CD4-positive, alpha-beta T cell (primary cell): ENCODE data around the gene CFAP54. TPM values are rescaled to one million over a fixed set of nuclear protein-coding genes. Genes with fewer than 3 reads are reported as not detected.

Experiments used
- ATAC-seq: fragments of 200-7000 bp; cut with Tn5 transposase; one replicate; pipeline ENCODE4 v1.10.0; 2022; ENCODE audit warnings: mild to moderate bottlenecking; ENCODE audit not compliant: poor library complexity
- CTCF ChIA-PET: fragments of 350-600 bp; sonication (Branson Sonifier 250); formaldehyde crosslinking; loops from one replicate; lab custom pipeline; 2021; ENCODE audit warnings: antibody characterized with exemption, inconsistent platforms; lab: Charles Lee
- POLR2A ChIA-PET: fragments of 350-600 bp; sonication (Branson Sonifier 250); formaldehyde crosslinking; loops from one replicate; lab custom pipeline; 2021; ENCODE audit warnings: antibody characterized with exemption, inconsistent platforms; lab: Charles Lee
- DNase-seq, 14 experiments: peaks; one replicate each; pipeline ENCODE4 v3.0.0-alpha.2; 2013 to 2020; ENCODE audit warnings: mixed read lengths in 2 of 14
- H3K27ac ChIP-seq, 2 donors: one replicate each; pipeline versions ENCODE4 v1.5.1 to v1.7.0; 2013; ENCODE audit warnings: low read length in 2 of 2, low read depth in 1 of 2, mild to moderate bottlenecking in 1 of 2
- H3K27me3 ChIP-seq, 2 experiments: 1 replicate in 1 of 2; 2 replicates in 1 of 2; pipeline versions ENCODE4 v1.6.1 to v1.7.0; 2013; ENCODE audit warnings: low read length in 2 of 2, control low read depth in 1 of 2, mild to moderate bottlenecking in 1 of 2, moderate library complexity in 1 of 2; ENCODE audit not compliant: insufficient read depth in 2 of 2, control insufficient read depth in 1 of 2
- H3K36me3 ChIP-seq: one replicate; pipeline ENCODE4 v1.6.1; 2013; ENCODE audit warnings: low read length, control low read depth; ENCODE audit not compliant: insufficient read depth
- H3K4me1 ChIP-seq: one replicate; pipeline ENCODE4 v1.6.1; 2013; ENCODE audit warnings: low read length, control low read depth; ENCODE audit not compliant: insufficient read depth
- H3K4me3 ChIP-seq: one replicate; pipeline ENCODE4 v1.5.1; 2013; ENCODE audit warnings: mild to moderate bottlenecking, low read length, moderate library complexity
- H3K9me3 ChIP-seq, 2 experiments: 1 replicate in 1 of 2; 2 replicates in 1 of 2; pipeline versions ENCODE4 v1.6.1 to v1.7.0; 2013; ENCODE audit warnings: low read length in 2 of 2, mild to moderate bottlenecking in 2 of 2, control low read depth in 1 of 2, moderate library complexity in 1 of 2; ENCODE audit not compliant: control insufficient read depth in 1 of 2, insufficient read depth in 1 of 2
- H3K27ac Mint-ChIP-seq: one replicate; pipeline ENCODE4 v1.8.0; 2020; ENCODE audit warnings: mixed read lengths
- H3K27me3 Mint-ChIP-seq: one replicate; pipeline ENCODE4 v1.8.0; 2021; ENCODE audit warnings: mixed read lengths
- H3K36me3 Mint-ChIP-seq: one replicate; pipeline ENCODE4 v1.8.0; 2021; ENCODE audit warnings: low read depth, mixed read lengths
- H3K4me1 Mint-ChIP-seq: one replicate; pipeline ENCODE4 v1.8.0; 2021; ENCODE audit warnings: low read depth, mixed read lengths
- H3K4me3 Mint-ChIP-seq: one replicate; pipeline ENCODE4 v1.8.0; 2020; ENCODE audit warnings: mild to moderate bottlenecking, mixed read lengths
- H3K9me3 Mint-ChIP-seq: one replicate; pipeline ENCODE4 v1.8.0; 2020; ENCODE audit warnings: mixed read lengths
- intact Hi-C, 2 experiments: fragments of 100-400 bp; cut with DNase I in 1 of 2; cut with micrococcal nuclease in 1 of 2; formaldehyde crosslinking; loops; one replicate each; pipeline versions ENCODE4 v1.15.1 to v1.9.0; 2023 to 2025; cut with DNase I, micrococcal nuclease
- total RNA-seq, 174 experiments: library from RNA in 2 of 174; stranded (reverse) in 2 of 174; gene quantifications; one replicate each; pipeline ENCODE4 v1.2.3 and lab custom pipeline; 2021 to 2026
- TF ChIP-seq, protein P1 (sequence below): fragments of 200-600 bp; IDR thresholded peaks from one replicate; pipeline ENCODE4 v1.8.0; 2022; ENCODE audit warnings: antibody characterized with exemption, mild to moderate bottlenecking

The CFAP54 gene
- total RNA-seq, 2 experiments from 2014 or later = 0.20 to 0.22 TPM

DNA sequence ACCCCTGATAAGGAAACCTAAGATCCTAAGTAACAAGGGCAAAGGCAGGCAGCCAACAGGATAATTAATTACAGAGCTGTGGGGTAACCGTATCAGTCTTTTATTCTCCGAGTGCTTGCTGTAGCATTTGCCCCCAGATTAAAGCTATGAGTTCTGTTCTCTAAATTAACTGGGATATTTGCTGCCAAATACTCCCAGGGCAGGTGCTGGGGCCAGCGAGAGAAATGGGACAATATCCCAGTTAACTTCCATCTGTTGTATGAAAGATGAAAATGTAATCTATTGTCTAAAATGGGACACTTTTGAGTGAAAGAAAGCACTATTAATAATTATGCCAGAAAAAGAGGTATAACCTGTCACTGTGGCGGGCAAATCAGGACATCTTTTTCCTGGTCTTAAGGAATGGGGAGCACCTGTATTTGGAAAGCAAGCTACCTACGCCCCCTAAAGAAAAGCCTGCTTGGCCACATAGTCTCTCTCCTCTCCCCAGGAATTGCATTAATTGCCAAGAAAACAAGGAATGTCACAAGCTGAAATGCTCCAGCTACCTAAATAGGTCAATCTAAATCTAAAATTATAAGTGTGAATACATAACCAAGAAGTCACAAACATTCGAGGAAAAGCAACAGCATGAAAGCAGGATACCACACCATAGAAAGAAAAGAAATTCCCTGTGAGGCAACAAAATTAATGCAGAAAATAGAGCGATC, 26.7 kb upstream of the CFAP54 start:
- no peak for ATAC-seq
- POLR2A ChIA-PET = interaction anchor here (1.9 kb wide), 1 partner anchor 17 kb away, joined by 7 read pairs; no protein-coding TSS in a partner anchor
- H3K4me1 Mint-ChIP-seq = no peaks in the 10 kb centered on the region

DNA sequence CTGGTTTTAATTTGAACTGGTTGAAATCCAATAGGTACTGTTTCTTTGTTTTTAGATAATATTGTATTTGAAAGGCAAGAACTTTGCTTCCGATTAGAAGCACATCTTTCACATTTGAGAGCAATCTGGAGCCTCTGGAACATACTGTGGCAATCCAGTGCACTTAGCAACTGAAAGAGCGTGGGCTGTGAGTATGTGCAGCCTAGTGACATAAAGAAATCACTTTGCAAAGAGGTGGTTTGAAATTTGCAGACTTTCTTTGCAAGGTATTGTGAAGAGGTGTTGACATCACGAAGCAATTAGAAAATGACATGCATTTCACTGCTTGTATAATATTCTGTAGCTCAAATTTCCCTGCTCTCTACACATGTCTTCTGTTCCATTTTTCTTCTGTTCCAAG, 23.5 kb upstream of the CFAP54 start:
- Mint-ChIP-seq H3K4me1 (no peaks in the 10 kb centered on the region), H3K27ac (no peak overlapping the region), H3K9me3 (no peaks in the 10 kb centered on the region), H3K36me3 (no peaks in the 10 kb centered on the region), H3K27me3 (no peaks in the 10 kb centered on the region), H3K4me3 (no peak overlapping the region)
- intact Hi-C loops = loop anchor here in 1 of 2 experiments (5.0 kb wide), 1 partner anchor 49 kb away; no protein-coding TSS in a partner anchor
- no peaks in the 10 kb centered on the region for H3K4me1 ChIP-seq
- no peak for ATAC-seq
- DNase-seq = no peak
- no peaks in the 10 kb centered on the region for H3K27me3 ChIP-seq
- ChIA-PET CTCF (no interaction called here), POLR2A (no interaction called here)
- H3K36me3 ChIP-seq = no peaks in the 10 kb centered on the region
- H3K9me3 ChIP-seq = no peaks in the 10 kb centered on the region
- no peak overlapping the region for H3K4me3 ChIP-seq
- H3K27ac ChIP-seq = no peak overlapping the region
- TF ChIP-seq, protein P1, sequence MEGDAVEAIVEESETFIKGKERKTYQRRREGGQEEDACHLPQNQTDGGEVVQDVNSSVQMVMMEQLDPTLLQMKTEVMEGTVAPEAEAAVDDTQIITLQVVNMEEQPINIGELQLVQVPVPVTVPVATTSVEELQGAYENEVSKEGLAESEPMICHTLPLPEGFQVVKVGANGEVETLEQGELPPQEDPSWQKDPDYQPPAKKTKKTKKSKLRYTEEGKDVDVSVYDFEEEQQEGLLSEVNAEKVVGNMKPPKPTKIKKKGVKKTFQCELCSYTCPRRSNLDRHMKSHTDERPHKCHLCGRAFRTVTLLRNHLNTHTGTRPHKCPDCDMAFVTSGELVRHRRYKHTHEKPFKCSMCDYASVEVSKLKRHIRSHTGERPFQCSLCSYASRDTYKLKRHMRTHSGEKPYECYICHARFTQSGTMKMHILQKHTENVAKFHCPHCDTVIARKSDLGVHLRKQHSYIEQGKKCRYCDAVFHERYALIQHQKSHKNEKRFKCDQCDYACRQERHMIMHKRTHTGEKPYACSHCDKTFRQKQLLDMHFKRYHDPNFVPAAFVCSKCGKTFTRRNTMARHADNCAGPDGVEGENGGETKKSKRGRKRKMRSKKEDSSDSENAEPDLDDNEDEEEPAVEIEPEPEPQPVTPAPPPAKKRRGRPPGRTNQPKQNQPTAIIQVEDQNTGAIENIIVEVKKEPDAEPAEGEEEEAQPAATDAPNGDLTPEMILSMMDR = no peak

More for the DNA sequence above, 26.7 kb upstream of the CFAP54 start:
- TF ChIP-seq, protein P1 = no peak
- no peaks in the 10 kb centered on the region for H3K9me3 Mint-ChIP-seq
- no peaks in the 10 kb centered on the region for H3K27me3 Mint-ChIP-seq
- no peaks in the 10 kb centered on the region for H3K36me3 ChIP-seq
- H3K4me1 ChIP-seq = no peaks in the 10 kb centered on the region
- H3K4me3 Mint-ChIP-seq = no peak overlapping the region
- H3K9me3 ChIP-seq = no peaks in the 10 kb centered on the region
- CTCF ChIA-PET = interaction anchor here (1.1 kb wide), 1 partner anchor 63 kb away, joined by 3 read pairs; the partner anchor contains the start of gene CDK17
- no peaks in the 10 kb centered on the region for H3K27me3 ChIP-seq
- H3K27ac Mint-ChIP-seq = no peak overlapping the region
- DNase-seq = no peak
- intact Hi-C loops = no loop called here
- H3K4me3 ChIP-seq = no peak overlapping the region
- H3K27ac ChIP-seq = no peak overlapping the region
- no peaks in the 10 kb centered on the region for H3K36me3 Mint-ChIP-seq

DNA sequence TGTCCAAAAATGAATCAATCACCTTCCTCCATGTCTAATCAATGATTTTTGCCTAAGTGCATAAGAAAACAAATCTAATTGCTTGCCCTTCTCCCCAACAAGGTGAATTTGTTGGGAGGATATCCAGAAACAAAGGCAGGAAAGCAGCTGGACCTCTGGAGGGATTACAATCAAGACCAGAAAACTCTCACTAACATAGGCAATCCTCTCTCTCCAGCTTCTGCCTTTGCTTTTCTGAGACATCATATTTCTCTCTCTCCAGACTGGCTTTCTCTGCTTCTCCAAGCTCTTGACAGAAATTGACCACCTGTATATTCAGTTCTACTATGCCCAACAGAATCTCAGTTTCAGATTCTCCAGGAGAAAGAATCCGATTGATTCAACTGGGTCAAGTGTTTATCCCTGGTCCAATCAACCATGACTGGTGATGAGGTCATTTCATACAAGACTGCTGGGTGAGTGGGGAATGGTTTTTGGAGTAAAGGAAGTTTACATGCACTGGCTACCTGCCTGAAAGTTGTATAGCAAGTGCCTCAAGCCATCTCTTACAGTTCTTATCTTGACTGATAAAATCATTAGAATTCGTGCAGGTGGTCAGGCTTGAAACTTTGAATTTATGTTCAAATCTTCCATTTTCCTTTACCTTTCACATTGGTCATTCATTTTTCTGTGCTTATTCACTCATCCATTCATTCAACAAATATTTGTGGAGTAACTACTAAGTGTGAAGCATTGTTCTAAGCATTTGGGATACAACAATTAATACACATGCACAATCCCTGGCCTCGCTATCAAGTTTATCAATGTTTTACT, 22.2 kb upstream of the CFAP54 start:
- ChIA-PET POLR2A (no interaction called here), CTCF (interaction anchor here (0.6 to 0.7 kb wide), 2 partner anchors 20 to 40 kb away, joined by 3 read pairs; no protein-coding TSS in a partner anchor)
- Mint-ChIP-seq H3K27me3 (no peaks in the 10 kb centered on the region), H3K4me3 (no peak overlapping the region), H3K27ac (no peak overlapping the region), H3K4me1 (no peaks in the 10 kb centered on the region), H3K36me3 (no peaks in the 10 kb centered on the region), H3K9me3 (no peaks in the 10 kb centered on the region)
- Histone ChIP-seq H3K27ac (no peak overlapping the region), H3K9me3 (no peaks in the 10 kb centered on the region), H3K4me3 (no peak overlapping the region), H3K4me1 (no peaks in the 10 kb centered on the region), H3K36me3 (no peaks in the 10 kb centered on the region), H3K27me3 (no peaks in the 10 kb centered on the region)
- ATAC-seq (no peak), DNase-seq (no peak)
- intact Hi-C loops = loop anchor here in 1 of 2 experiments (5.0 kb wide), 1 partner anchor 50 kb away; no protein-coding TSS in a partner anchor
- TF ChIP-seq, protein P1 = no peak
